Tibial nerve (tissue), 4 donors: ENCODE results near the gene TUBGCP2.

Experiments used
- CTCF ChIP-seq, 5 experiments: fragments of 200-600 bp in 3 of 5; fragments of 450-650 bp in 2 of 5; sonication (generic) in 3 of 5; IDR thresholded peaks; one replicate each; pipeline ENCODE4 v1.5.1; 2016 to 2019; ENCODE audit warnings: antibody characterized with exemption in 5 of 5, mild to moderate bottlenecking in 3 of 5, moderate library complexity in 2 of 5
- EP300 ChIP-seq, 2 donors: sonication (generic); formaldehyde crosslinking; IDR thresholded peaks; one replicate each; pipeline ENCODE4 v1.6.1; 2017; ENCODE audit warnings: antibody characterized with exemption in 2 of 2, mild to moderate bottlenecking in 1 of 2
- POLR2A ChIP-seq, 2 donors: fragments of 450-650 bp; IDR thresholded peaks; one replicate each; pipeline ENCODE4 v1.6.1; 2017; ENCODE audit warnings: antibody characterized with exemption in 2 of 2, mild to moderate bottlenecking in 2 of 2, moderate library complexity in 2 of 2

- TF ChIP-seq CTCF (IDR thresholded peaks at IDR 0.05) (no peak), EP300 (IDR thresholded peaks at IDR 0.05) (no peak), POLR2A (IDR thresholded peaks at IDR 0.05) (no peak)
Observed at GRCh38 chr10:133349160-133349568, 40.5 kb upstream of the TUBGCP2 start.
